HG02642 (cell line): ENCODE data around the gene ADAMTS14.
"Not testable (repeated sequence)": the region's sequence is repeated elsewhere in the genome, so short reads cannot be mapped to it uniquely, and the experiment has no call there.

Source experiments
- ATAC-seq: cut with Tn5 transposase; IDR thresholded peaks from one replicate; pipeline ENCODE4 v1.9.1; 2021; ENCODE audit warnings: mild to moderate bottlenecking; ENCODE audit not compliant: unreplicated experiment, poor library complexity

The ADAMTS14 gene

DNA sequence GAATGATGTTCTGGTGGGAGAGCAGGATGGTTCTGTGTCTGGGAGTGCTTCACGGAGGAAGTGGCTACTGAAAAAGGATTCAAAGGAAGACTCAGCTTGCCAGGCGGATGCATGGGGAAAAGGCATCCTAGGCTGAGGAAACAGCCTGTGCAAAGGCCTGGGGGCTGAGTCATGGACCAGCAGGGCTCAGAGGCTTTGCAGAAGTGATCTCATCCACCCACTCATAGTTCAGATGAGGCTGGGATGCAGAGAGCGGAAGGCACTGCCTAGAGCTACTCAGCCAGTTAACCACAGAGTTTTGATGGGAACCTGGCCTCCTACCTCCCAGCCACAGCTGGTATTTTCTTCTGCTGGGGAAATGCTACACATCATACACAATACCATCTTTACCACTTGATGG, 15.8 kb upstream of the ADAMTS14 start:
- peak; percentile 90 for ATAC-seq

DNA sequence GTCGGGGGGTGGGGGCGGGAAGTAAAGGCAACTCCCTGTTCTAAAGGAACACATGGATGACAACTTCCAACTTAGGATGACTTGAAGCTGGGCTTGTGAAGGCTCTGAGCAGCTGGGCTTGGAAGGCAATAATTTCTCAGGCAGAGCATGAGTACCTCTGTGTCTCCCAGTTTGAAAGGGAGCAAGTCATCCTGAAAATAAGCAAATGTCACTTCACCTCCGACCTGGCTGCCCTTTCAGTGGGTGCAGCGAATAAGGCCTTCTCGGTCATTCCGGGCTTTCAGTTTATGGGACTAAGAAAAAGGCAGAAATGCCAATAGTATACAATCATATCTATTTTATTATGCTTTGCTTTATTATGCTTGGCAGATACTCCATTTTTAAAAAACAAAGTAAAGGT, 15.3 kb upstream of the ADAMTS14 start:
- no peak for ATAC-seq

DNA sequence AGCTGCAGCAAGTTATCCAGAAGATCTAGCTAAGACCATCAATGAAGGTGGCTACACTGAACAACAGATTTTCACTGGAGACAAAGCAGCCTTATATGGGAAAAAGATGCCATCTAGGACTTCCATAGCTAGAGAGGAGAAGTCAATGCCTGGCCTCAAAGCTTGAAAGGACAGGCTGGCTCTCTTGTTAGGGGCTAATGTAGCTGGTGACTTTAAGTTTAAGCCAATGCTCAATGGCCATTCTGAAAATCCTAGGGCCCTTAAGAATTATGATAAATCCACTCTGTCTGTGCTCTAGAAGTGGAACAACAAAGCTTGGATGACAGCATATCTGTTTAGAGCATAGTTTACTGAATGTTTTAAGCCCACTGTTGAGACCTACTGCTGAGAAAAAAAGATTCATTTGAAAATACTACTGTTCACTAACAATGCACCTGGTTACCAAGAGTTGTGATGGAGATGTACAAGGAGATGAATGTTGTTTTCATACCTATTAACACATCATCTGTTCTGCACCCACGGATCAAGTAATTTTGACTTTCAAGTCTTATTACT, 13.6 kb upstream of the ADAMTS14 start:
- no peak for ATAC-seq

DNA sequence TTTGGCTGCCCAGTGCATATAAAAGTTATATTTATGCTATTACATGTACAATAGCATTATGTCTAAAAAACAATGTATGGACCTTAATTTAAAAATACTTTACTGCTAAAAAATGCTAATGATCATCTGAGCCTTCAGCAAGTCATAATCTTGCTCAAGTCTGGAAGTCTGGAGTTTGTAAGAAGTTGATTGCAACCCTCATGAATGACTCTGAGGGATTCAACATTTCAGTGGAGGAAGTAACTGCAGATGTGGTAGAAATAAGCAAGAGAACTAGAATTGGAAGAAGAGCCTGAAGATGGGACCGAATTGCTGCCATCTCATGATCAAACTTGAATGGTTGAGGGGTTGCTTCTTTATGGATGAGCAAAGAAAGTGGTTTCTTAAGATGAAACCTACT, 13.0 kb upstream of the ADAMTS14 start:
- no peak for ATAC-seq

DNA sequence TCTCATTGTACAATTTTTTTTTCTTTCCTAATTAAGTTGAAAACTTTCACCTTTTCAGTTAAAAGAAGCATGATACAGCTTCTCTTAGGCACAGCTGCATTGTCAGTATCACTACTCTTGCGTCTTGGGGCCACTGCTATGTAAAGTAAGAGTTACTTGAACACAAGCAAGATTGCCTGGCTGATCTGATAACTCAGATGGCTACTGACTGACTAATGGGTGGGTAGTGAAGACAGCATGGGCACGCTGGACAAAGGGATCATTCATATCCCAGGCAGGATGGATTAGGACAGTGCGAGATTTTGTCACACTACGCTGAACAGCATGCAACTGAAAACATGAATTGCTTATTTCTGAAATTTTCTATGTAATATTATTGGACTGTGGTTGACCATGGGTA, 11.6 kb upstream of the ADAMTS14 start:
- ATAC-seq, result no peak

DNA sequence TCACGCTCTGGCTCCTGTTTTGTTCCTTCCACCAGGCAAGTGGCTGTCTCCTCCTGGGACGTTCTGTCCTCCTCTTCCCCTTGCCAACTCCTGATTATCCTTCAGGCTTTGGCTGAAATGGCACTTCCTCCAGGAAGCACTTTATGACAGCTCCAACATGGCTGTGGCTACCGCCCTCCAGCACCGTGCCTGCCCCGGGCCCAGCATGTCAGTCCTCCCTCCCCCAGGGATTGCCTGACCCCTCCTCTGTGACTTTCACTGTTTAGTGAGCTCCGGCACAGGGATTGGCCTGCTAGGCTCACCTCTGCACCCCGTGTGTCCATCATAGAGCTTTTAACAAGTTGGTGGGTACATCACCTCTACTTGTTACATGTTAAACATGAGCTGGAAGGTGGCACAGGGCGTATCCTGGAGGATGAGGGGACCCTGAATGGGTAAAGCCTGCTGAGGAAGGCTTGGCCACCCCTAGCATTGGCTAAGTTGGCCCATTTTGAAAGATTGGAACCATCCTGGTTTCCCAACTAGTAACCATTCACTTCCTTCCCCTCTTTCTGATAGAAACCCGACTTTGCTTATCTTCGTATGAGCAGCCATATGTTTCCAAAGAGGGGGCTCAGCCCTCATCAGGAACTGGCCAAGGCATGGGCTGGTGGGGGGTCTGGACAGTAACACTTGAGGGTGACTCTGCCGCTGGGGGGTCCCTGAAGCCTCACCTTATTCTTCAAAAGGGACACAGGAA, 10.5 kb upstream of the ADAMTS14 start:
- no peak for ATAC-seq

DNA sequence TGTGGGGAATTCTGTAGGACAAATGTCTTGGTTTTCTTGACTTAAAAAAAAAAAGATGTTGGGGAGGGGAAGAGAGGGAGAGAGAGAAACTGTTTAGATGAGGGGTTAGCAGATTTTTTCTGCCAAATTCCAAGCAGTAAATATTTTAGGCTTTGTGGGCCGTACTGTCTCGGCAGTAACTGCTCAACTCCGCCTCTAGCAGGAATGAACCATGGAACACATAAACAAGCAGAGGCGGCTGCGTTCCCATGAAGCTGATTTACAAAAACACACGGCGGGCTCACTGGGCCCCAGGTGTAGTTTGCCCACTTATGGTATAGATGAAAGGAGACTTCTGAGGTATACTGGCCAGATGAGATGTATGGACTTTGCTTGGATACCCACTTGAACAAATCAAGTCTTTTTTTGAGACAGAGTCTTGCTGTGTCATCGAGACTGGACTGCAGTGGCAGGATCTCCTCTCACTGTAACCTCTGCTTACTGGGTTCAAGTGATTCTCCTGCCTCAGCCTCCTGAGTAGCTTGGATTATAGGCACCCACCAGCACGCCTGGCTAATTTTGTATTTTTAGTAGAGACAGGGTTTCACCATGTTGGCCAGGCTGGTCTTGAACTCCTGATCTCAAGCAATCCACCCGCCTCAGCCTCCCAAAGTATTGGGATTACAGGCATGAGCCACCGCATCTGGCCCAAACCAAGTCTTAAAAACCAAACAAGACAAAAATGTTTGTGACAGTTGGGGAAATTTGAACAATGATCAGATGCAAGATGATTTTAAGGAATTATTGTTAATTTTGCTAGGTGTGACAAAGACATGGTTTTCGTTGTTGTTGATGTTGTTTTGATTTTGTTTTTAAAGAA, 9.7 kb upstream of the ADAMTS14 start:
- ATAC-seq, result no peak

DNA sequence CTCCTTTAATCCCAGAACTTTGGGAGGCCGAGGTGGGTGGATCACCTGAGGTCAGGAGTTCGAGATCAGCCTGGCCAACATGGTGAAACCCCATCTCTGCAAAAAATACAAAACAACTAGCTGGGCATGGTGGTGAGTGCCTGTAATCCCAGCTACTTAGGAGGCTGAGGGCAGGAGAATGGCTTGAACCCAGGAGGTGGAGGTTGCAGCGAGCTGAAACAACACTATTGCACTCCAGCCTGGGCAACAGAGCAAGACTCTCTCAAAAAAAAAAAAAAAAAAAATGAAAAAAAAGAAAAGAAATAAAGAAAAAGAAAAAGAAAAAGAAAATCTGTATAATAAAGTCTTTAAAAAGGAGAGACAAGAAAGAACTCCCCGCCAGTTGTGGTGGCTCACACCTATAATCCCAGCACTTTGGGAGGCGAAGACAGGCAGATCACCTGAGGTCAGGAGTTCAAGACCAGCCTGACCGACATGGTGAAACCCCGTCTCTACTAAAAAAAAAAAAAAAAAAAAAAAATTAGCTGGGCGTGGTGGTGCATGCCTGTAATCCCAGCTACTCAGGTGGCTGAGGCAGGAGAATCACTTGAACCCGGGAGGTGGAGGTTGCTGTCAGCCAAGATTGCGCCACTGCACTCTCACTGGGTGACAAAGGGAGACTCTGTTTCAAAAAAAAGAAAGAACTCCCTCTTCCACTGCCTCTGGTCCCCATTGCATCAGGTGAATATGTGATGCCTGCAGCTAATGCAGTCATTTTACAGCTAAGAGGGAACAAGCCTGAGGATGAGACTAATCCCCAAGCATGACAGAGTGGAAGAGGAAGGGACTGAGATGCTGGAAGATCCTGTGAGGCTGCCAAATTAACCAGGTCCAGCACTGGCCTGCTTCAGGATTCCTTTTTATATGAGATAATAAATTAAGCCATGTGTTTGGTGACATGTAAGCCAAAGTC, 8.6 kb upstream of the ADAMTS14 start:
- not testable (repeated sequence) for ATAC-seq

DNA sequence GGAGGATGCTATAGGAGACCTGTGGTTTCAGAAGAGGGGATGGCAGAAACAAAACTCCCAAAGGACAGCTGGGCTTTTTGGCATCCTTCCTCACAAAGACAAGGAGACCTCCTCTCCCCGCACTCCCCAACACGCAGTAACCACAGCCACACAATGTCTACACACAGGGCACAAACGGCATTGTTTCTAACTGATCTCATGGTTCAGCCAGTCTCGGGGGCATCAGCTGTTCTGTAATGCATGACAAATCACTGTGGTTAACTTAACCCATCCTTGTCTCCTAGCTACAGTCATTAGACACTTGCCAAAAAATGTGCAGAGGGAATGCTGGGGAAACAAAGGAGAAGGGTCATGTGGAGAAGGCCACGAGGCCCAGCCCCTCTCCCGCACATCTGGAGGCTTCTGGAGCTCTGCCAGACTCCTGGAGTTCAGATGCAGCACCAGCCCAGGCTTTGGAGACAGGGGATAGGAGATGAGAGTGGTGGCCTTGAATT, 7.6 kb upstream of the ADAMTS14 start:
- no peak for ATAC-seq

DNA sequence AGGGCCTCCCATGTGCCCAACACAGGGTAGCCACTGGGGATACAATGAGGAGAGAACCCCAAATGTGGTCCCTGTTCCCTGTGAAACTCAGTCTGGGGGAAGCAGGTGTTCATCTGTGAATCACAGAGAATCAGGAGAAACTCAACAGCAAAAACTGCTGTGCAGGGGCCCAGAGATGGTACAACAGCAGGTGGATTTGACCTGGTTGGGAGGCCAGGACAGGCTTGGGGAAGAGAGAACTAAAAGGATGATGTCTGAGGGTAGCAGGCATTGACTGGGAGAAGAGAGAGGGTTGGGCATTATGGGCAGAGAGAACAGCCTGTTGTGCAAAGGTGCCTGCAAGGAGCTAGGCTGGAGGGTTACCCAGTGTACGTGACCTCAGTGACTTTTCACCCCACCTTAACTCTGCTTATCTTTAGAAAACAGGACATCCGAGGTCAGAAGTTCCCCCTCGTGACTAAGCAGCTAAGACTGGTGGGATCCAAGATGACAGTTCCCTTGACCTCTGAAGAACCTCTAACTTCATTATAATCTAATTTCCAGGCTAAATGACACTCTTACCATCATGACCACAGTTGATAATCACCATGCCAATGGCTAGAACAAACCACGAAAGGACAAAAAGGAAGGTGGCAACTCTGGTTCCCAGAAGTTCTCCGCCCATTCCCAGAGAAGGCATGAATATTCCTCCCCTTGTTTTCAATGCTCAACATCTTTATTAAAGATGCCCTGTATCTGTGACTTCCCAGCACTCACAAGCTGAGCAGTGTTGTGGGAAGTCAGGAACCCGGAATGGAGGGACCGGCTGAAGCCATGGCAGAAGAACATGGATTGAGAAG, 5.1 kb upstream of the ADAMTS14 start:
- ATAC-seq, result no peak

DNA sequence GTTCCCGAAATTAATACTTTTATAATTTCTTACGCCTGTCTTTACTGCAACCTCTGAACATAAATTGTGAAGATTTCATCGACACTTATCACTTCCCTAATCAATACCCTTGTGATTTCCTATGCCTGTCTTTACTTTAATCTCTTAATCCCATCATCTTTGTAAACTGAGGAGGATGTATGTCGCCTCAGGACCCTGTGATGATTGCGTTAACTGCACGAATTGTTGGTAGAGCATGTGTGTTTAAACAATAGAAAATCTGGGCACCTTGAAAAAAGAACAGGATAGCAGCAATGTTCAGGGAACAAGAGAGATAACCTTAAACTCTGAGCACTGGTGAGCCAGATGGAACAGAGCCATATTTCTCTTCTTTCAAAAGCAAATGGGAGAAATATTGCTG, 4.5 kb upstream of the ADAMTS14 start:
- ATAC-seq, result not testable (repeated sequence)

DNA sequence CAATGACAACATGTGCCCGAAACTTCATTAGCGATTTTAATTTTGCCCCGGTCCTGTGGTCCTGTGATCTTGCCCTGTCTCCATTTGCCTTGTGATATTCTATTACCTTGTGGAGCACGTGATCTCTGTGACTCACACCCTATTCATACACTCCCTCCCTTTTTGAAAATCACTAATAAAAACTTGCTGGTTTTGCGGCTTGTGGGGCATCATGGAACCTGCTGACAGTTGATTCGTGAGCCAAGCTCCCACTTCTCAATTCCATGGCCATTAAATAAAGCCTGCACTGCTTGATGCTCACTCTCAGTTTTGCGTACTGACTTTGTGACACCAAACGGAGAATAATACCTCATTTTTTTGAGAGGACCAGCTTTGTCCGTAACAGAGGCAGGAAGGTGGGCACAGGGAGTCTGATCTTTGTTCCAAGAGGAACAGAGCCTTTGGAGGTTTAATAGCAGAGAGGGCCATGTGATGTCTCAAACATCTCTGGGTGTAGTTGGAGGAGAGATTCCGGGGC, 3.8 kb upstream of the ADAMTS14 start:
- no peak for ATAC-seq

DNA sequence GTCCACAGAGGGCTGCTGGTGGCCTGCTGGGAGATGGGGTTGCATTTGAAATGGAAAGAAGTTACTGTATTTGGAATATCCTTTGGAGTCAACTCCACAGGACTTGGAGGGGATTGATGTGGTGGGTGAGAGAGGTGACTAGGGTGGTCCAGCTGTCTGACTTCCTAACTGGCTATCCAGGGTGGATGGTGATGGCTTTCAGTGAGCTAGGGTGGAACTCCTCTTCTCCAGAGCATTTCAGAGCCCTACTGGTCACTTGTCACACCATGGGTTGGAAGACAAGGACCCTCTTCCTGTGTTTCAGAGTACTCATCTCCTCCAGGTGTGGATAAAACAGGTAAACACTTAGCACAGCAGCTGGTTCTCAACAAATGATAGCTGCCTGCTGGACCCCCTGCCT, 3.3 kb upstream of the ADAMTS14 start:
- ATAC-seq, result no peak

DNA sequence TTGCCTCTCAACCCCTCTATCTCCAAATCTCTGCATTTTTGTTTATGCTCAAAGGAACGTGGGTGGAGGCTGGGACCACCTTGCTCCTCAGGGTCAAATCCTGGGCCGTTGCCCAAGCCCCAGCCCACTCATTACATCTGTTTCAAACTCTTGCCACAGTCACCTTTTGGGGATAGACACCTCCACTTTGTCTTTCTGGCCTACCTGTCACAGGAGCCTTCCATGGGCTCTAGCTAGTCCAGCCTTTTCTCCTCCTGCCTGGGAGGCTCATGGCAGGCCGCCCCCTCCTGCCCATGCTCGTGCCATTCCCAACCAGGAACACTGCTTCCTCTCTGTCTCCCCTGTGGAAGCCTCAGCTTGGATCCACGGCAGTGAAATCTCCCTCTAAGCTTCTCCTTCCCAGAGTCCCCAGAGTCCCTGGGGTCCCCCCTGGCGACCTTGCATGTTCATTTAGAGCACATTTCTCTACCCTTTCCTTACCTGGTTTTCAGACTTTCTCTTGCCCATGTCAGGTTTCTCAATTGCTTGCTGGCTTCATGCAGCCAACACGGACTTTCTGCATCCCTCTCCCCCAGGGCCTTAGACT, 2.5 kb upstream of the ADAMTS14 start:
- ATAC-seq, result no peak

DNA sequence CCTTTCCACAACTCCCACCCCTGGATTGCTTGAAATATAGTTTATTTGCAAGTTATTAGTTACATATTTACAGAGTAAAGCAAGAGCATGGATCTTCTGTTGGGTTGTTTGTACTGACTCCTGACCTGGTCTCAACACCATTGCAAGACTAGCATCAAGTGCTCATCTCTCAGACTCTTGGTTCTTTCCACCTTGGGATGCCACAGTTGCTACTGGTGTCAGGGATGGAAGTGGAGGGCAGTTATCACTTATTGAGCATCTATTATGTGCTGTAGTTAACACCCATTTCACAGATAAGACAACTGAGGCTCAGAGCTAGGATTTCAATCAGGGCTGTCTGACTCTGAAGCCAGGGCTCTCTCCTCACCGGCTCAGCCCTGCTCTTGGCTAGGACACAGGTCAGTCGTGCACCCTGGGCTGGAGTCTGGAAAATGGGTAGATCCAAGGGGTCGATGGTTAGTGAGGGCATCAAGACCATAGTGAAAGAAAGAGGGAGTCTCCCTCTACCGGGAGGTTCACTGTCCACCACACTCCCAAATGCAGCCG, 614 bp upstream of the ADAMTS14 start:
- no peak for ATAC-seq

DNA sequence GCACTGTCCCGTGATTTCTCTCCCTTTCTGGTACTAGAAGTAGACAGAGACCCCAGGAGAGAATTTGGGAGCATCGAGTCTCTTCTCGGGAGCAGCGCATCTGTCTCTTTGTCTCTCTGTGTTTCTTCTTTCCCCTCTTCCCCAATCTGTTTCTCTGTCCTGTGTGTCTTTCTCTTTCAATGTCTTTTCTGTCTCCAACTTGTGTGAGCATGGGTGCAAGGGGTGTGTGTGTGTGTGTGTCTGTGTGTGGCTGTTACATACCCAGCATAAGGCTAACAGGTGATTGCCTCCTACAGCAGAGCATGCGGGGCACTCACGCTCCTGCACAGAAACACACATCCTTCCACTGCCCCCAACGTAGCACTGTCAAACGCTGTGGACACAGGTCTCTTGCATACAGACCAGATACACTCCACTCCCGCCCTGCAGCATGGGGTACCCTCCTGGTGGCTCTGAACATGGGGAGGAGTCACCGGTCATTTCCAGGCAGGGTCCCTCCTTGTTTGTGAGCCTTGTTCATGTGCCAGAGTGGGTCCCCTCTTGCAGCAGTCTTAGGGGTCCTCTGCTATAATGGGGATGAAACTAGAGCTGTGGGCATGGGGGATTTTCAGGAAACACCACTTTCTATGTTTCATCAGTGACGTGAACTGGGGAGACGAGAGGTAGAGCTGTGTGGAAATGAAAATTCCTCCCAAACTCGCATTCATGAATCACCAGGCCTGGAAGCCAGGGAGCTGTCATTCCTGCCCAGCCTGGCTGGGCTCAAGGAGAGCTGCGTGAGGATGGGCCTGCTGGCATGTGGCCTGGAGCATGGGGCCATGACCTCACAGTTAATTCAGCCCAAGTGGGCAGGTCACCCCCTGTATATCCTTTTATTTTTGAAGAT, 980 bp downstream of the ADAMTS14 start:
- no peak for ATAC-seq

DNA sequence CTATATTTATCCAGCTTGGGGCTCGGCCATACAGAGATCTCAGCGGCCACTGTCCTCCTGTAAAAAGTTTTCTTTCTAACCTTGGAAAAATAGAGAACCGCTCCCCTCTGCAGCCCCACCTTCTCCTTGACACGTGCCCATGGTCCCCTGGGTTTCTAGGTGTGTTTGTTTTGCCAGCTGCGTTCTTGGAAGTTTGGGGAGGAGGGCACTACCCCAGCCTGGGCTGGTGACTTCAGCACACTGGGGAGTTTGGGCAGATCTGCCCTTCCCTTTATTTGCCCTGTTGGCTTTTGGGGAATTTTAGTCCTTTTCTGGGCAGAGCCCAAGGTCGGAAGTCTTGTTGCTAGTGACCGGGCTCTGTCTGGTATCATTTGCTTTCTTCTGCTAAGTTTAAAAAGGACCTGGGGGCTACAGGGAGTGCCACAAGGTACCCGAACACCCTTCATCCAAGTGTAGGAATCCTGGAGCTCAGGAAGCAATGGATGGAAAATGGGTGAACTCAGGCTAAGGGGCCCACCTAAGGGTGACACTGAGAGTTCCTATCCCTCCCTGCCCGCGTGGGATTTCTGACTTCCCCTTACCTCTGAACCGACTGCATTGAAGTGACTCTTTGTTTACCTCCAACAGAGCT, 1.7 kb downstream of the ADAMTS14 start:
- ATAC-seq, result no peak
